Muscle of back (tissue), 11 donors: Measurements from ENCODE around the gene CCDC183. TPM values are rescaled to one million over a fixed set of nuclear protein-coding genes. Genes with fewer than 3 reads are reported as not detected.

ENCODE experiments used
- DNase-seq, 3 donors: peaks; one replicate each; pipeline versions ENCODE4 v3.0.0 to v3.0.0-alpha.2; 2013
- polyA plus RNA-seq, 10 donors: library from polyadenylated mRNA; unstranded; fragments of 120-200 nt; gene quantifications; one replicate each; pipeline ENCODE4 v1.2.1, GENCODE V29; 2013; ENCODE audit not compliant: insufficient read length in 10 of 10

The CCDC183 gene
- polyA plus RNA-seq, 10 donors = 1.1 to 3.3 (median 1.9) TPM

DNA sequence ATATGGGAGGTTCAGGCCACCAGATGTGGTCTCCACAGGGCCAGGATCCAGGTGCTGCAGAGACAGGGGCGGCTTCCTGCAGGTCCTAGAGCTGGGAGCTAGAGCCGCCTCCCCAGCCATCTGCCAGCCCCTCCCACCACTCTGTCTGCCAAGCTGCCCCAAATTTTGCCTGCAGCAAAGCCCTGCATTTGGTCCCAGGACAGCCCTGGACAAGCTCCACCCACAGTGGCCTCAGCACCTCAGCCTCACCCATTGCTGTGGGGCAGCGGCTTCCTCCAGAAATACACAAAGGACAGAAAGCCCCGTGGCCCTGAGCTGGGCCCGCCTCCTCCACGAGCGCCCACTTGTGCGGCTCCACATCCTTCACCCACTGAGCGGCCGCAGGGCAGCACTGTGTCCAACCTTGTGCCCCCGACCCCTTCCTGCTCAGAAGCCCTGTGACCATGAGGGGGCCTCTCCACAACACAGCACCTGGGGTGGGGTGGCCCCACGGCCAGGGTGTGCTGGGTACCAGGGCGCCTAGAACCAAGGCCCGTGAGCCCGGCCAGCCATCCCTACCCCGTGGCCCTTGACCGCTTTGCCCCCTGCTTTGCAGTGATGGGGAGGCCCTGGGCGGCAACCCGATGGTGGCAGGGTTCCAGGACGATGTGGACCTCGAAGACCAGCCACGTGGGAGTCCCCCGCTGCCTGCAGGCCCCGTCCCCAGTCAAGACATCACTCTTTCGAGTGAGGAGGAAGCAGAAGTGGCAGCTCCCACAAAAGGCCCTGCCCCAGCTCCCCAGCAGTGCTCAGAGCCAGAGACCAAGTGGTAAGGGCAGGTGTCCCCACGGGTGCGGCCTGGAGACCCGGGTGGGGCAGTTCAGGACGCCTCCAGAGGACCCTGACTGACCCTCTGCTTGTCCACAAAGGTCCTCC is 42.4 kb downstream of the CCDC183 start:
- no peak for DNase-seq

GRCh38 chr9:136839229-136840139 is 43.3 kb downstream of the CCDC183 start:
- DNase-seq = no peak

GRCh38 chr9:136840140-136840876 is 44.2 kb downstream of the CCDC183 start:
- DNase-seq = peak in 1 of 3 donors; percentile 42

- peak in 2 of 3 donors; percentile 33 to 75 for DNase-seq
These were observed 44.9 kb downstream of the CCDC183 start for GRCh38 chr9:136840877-136841645.

DNA sequence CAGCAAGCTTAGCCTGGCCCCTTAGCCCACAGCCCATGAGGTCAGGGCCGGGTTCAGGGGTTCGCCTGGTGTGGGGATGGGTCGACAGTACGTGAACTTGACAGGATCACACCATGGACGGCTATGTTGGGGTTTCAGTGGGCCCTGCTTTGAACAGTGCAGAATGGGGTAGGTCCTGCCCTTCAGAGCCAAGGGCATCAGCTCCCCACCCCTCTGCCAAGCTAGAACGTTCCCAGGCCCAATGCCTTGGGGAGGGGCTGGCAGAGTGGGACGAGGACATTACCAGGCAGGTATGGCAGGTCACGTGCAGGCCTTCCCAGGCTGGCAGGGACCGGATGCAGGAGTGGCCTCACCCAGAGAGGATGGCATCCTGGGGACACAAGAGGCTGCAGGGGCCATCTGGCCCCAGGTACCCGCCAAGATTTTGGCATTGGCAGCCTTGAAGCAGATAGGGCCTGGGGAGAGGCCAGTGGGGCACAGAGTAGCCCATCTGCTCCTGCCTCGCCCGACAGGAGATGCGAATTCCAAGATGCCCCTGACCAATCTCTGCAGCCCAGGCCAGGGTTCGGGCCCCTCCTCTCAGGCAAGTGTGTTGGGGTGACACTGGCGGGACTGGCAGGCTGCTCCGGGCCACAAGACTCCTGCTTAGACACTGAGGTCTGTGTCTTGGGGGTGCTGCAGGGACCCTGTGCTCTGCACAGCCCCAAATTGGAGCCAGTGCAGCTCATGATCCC is 45.7 kb downstream of the CCDC183 start:
- peak in 1 of 3 donors; percentile 27 for DNase-seq

DNA sequence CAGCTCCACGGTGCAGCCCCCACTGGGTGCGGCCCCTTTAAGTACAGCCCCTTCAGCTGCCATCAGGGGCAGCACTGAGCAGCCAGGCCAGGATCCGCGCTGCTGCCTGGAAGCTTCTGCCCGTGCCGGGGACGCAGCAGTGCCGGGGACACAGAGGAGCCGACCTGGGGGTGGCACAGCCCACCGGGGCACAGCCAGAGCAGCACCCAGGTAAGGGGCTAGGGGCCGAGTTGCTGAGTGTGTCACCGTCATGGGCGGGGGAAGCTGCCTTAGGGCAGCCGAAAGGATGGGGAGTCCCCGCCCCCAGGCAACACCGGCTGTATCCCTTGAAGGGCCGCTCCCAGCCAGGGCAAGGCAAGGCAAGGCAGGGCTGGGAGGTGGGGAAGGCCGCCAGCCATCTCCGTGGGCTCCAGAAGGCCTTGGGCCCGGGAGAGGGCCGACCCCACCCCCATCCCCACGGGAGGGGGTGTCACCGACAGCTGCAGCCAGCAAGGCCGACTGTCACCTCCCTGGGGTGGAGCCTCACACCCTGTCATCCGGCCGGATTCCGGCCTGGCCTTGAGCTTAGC is 46.3 kb downstream of the CCDC183 start, which contains the start of gene AJM1:
AJM1 (plus strand) TSS at position 99 of the 569 bp plus-strand sequence. CDS start 1,937 bp downstream, outside the sequence.
- DNase-seq = peak; percentile 59 to 93 (median 81)

DNA sequence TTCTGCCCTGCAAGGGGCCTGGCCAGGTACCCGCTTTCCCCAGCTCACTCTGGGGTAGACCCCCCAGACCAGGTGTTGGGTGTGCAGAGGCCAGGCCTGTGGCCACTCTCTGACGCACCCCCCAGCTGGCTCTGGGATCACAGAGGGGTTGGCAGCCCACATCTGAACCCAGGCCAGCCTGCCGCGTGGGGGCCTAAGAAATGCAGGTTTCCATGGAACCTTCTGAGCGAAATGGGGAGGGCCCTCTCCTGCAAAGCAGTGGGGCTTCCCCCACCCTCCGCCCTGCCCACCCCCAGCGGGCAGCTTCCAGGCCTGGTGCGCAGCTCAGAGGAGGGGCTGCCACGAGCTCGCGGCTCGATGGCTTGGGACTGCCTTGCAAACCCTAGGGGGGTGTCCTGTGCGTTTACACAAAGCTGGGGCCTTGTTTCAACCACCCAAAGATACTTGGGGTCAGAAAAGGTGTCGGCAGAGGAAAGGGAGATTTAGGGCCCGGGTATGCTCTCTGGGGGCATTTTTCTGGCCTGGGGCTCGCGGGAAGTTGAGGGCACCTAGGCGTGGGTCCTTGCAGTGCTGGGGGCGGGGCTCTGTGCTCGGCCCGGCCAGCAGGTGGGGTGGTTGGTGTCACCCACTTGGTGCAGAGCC is 47.1 kb downstream of the CCDC183 start:
- peak in 1 of 3 donors; percentile 30 for DNase-seq

DNA sequence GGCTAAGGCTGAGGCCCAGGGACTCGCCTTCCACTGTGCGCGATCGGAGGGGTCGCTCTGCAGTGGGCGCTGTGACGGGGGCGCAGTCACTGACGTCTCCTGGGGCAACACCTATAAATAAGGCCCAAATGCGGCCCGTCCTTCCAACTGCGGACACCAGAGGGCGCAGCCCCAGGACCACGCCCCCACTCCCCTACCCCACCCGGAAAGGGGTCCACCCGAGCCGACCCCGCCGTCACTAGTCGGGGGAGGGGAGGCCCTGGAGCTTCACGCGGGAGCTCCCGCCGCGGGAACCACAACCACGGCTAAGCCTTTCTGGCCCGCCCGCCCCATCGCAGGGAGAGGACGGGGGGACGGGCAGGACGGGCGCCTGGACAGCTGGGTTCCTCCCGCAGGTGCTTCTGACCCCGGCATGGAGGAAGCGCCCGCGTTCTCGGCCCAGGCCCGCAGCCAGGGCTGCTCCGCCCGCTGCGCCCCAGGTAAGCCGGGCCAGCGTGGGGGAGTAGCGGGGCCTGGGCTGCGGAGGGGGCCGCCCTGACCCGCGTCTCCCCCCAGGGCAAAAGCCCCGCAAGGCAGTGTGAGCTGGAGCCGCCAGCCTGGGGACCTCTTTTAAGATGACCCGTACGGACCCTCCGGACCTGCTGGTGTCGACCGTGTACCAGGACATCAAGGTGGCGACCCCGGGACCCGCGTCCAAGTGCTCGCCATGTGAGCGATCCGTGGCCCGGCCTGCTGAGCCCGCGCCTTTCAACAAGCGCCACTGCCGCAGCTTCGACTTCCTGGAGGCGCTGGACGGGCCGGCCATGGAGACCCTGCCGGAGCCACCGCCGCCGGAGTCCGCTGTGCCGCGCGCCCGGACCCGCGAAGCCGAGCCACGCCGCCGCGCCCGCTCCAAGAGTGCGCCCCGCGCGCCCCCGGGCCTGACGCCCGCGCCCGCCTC is 47.9 kb downstream of the CCDC183 start:
- peak in 1 of 3 donors; percentile 51 for DNase-seq

DNA sequence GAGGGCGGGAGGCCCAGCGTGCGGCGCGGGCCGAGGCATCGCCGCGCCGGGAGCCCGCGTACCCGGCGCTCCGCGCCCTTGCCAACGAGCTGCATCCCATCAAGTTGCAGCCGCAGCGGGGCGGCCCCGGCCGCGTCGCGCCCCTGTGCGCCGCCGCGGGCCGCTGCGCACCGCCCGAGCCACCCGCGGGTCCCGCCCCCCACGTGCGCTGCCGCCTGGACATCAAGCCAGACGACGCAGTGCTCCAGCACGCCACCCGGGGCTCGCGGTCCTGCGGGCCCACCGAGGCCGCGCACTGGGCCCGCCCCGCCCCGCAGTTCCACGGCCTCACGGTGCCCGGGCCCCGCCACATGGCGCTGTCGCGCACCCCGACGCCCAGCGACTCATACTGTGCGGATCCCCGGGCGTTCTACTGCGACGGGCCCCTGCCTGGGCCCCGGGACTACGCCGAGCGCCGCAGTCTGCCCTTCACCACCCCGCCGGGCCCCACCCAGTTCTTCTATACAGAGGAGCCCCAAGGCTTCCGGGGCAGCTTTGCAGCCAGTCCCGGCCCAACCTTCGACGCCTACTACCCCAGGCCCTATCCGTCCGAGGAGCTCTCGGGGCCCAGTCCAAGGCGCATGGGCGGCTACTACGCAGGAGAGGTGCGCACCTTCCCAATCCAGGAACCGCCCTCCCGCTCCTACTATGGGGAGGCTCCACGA is 48.8 kb downstream of the CCDC183 start:
- peak in 1 of 3 donors; percentile 23 for DNase-seq

DNA sequence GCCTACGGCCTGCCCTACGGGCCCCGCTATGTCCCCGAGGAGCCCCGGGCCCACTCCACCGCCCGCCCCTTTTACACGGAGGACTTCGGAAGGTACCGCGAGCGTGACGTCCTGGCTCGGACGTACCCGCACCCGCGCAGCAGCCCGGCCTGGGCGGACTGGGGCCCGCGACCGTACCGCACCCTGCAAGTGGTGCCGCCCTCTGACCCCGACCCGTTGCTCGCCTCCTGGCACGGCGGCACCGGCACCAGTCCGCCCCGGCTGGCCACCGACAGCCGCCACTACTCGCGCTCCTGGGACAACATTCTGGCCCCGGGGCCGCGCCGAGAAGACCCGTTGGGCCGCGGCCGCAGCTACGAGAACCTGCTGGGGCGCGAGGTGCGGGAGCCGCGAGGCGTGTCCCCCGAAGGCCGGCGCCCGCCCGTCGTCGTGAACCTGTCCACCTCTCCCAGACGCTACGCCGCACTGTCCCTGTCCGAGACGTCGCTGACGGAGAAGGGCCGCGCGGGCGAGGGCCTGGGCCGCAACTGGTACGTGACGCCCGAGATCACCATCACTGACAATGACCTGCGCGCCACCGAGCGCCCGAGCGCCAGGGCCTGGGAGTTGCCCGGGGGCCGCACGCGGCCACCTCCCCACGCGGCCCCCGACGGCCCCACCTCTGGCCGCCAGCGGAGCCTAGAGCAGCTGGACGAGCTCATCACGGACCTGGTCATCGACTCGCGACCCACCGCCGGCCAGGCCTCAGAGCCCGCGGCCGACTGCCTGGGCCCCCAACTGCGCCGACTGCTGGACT is 49.5 kb downstream of the CCDC183 start:
- DNase-seq = peak in 1 of 3 donors; percentile 39

GRCh38 chr9:136846376-136847087 is 50.4 kb downstream of the CCDC183 start:
- DNase-seq = peak in 1 of 3 donors; percentile 69

GRCh38 chr9:136847088-136847825 is 51.1 kb downstream of the CCDC183 start:
- DNase-seq = peak; percentile 69 to 89 (median 79)

DNA sequence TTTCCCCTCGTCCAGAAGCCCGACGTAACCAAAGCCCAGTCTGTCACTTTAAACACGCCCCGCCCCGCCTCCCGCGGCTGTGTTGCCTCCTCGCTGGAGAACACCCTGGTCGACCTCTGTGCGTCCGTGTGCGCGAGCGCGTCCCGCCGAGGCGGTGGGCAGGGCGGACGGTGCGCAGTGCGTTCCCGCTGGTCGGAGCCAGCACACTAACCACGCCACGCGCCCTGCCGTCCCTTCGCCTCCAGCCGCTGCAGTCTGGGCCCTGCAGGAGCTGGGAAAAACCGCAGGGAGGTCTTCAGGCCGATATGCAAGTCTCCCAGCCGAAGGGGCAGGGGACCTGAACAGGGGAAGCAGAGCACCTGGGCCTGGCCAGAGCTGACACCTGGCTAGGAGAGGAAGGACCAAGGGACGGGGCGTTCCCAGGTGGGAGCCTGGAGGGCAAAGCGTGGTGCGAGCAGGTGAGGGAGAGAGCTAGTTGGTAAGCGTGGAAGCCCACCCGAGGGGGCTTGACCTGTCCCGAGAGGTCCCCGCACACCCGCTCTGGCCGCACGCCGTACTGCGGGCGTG is 51.8 kb downstream of the CCDC183 start:
- peak; percentile 75 to 95 (median 84) for DNase-seq

- peak in 1 of 3 donors; percentile 23 for DNase-seq
These were observed 52.4 kb downstream of the CCDC183 start for GRCh38 chr9:136848393-136849037.
